Sigmoid colon (tissue), 4 donors: Measurements from ENCODE around the gene ZRANB1.

Experiments
- CTCF ChIP-seq, 4 experiments: fragments of 450-650 bp in 3 of 4; fragments of 200-600 bp in 1 of 4; IDR thresholded peaks; one replicate each; pipeline ENCODE4 v1.5.1; 2016 to 2019; ENCODE audit warnings: antibody characterized with exemption in 4 of 4, mild to moderate bottlenecking in 3 of 4, moderate library complexity in 2 of 4
- POLR2AphosphoS5 ChIP-seq, 4 donors: sonication (generic); formaldehyde crosslinking; IDR thresholded peaks; one replicate each; pipeline ENCODE4 v1.6.1; 2017; ENCODE audit warnings: antibody characterized with exemption in 4 of 4

GRCh38 chr10:124904796-124905195, 37.1 kb upstream of the ZRANB1 start:
- no peak for TF ChIP-seq POLR2AphosphoS5 (IDR thresholded peaks at IDR 0.05)
- no peak for TF ChIP-seq CTCF (IDR thresholded peaks at IDR 0.05)
